BE2C (cell line): ENCODE measurements around the gene WWOX.

ENCODE experiments used
- DNase-seq: peaks from one replicate; pipeline ENCODE4 v3.0.0-alpha.2; 2020
- H3K27me3 ChIP-seq: fragments of 250-450 bp; sonication (Bioruptor Pico); 2 replicates; pipeline ENCODE4 v1.5.1; 2020; ENCODE audit warnings: mild to moderate bottlenecking
- H3K36me3 ChIP-seq: fragments of 250-450 bp; sonication (Bioruptor Pico); 2 replicates; pipeline ENCODE4 v1.5.1; 2020; ENCODE audit warnings: mild to moderate bottlenecking
- H3K4me1 ChIP-seq: fragments of 250-450 bp; sonication (Bioruptor Pico); 2 replicates; pipeline ENCODE4 v1.5.1; 2020
- H3K4me3 ChIP-seq: 2 replicates; pipeline ENCODE4 v1.5.1; 2011; ENCODE audit warnings: low read depth, low read length
- H3K9me3 ChIP-seq: fragments of 250-450 bp; sonication (Bioruptor Pico); 2 replicates; pipeline ENCODE4 v1.5.1; 2020
- TF ChIP-seq, protein P1 (sequence below): IDR thresholded peaks from 2 replicates; pipeline ENCODE4 v1.5.1; 2012; ENCODE audit warnings: mild to moderate bottlenecking, low read depth, low read length

Gene WWOX

DNA sequence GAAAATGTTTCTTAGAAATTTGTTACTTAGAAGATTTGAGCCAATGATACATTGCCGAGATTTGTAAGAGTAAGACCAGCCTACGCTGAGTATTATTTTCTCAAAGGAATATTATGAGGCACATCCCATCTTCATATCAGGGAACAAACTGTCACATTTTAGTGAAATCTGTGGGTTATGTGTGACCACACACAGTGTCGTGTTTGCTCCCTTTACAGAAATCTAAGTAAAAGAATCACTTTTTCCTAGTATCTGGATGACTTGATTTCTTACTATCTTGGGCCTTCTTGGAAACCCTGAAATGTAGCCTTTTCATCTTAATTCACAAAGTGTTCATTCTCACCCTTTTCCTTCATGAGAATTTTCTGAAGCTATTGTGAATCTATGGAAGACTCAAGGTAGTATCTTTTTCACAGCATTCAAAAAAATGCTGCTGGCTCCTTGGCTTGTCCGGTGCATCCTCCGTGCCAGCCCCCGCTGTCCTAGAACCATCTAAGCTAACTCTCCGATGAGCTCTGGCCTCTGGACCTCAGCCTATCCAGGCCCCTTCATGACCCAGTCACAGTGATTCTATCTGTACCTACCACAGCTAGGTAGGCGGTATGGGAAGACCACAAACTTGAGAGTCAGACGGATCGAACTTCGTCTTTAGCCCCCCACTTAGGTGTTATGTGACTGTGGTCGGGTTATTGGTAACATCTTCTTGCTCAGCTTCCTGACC, 976.8 kb downstream of the WWOX start:
- no peaks in the 10 kb centered on the region for H3K27me3 ChIP-seq
- DNase-seq, result no peak
- H3K9me3 ChIP-seq, result no peaks in the 10 kb centered on the region; the same call in 1 of the 2 replicates
- H3K36me3 ChIP-seq, result no peaks in the 10 kb centered on the region
- no peaks in the 10 kb centered on the region for H3K4me1 ChIP-seq
- TF ChIP-seq, protein P1, sequence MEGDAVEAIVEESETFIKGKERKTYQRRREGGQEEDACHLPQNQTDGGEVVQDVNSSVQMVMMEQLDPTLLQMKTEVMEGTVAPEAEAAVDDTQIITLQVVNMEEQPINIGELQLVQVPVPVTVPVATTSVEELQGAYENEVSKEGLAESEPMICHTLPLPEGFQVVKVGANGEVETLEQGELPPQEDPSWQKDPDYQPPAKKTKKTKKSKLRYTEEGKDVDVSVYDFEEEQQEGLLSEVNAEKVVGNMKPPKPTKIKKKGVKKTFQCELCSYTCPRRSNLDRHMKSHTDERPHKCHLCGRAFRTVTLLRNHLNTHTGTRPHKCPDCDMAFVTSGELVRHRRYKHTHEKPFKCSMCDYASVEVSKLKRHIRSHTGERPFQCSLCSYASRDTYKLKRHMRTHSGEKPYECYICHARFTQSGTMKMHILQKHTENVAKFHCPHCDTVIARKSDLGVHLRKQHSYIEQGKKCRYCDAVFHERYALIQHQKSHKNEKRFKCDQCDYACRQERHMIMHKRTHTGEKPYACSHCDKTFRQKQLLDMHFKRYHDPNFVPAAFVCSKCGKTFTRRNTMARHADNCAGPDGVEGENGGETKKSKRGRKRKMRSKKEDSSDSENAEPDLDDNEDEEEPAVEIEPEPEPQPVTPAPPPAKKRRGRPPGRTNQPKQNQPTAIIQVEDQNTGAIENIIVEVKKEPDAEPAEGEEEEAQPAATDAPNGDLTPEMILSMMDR, result no peak
- H3K4me3 ChIP-seq, result no peak overlapping the region

DNA sequence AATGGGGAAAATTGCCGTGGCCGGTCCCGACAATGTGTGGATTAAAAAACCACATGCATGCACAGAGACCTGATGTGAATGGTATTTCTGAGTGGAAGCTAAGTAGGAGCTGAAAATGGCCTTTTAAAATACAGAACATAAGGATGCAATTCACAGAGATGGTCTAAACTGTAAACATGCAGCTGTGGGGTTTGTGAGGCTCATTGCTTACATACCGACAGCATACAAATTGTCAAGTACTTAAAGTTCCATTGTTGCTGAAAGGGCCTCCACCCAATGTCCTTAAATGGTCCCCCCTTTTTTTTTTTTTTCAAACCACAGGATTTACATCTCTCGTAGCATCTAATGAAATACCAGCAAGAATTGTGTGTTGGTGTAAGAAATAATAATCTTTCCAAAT, 977.9 kb downstream of the WWOX start:
- DNase-seq, result no peak
- Histone ChIP-seq H3K36me3 (no peaks in the 10 kb centered on the region), H3K9me3 (no peaks in the 10 kb centered on the region; the same call in 1 of the 2 replicates), H3K27me3 (no peaks in the 10 kb centered on the region), H3K4me1 (no peaks in the 10 kb centered on the region), H3K4me3 (no peak overlapping the region)
- TF ChIP-seq, protein P1, result no peak

DNA sequence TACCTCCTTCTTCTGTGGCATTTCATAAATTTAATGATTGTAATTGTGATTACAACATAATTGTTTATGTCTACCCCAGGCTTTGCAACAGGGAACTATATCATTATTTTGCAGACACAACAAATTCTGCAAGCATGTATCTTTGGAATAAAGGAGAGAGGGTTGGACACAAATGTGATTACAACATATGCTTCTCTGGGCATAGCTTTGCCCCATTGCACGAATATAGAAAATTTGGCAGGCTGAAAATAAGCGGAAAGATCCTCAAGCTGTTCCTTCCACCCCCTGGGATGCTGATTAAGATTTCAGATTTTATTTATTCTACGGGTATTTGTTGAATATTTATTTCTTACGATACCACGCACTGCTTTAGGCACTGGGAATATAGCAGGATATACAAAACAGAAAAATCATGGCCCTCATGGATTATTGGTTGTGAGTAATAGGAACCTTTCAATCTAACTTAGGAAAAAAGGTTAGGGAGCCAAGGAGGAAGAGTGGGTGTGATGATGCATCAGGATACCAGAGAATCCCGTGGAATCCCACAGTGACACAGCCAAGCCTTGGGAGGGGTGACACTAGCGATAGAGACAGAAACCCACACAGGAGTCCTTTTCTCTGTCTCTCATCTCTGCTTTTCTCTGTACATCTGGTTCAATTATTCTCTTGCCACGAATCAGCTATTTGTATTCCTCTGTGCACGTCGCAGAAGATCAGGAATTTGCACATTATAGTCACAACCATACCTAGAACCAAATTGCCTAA, 980.4 kb downstream of the WWOX start:
- H3K36me3 ChIP-seq, result no peaks in the 10 kb centered on the region

DNA sequence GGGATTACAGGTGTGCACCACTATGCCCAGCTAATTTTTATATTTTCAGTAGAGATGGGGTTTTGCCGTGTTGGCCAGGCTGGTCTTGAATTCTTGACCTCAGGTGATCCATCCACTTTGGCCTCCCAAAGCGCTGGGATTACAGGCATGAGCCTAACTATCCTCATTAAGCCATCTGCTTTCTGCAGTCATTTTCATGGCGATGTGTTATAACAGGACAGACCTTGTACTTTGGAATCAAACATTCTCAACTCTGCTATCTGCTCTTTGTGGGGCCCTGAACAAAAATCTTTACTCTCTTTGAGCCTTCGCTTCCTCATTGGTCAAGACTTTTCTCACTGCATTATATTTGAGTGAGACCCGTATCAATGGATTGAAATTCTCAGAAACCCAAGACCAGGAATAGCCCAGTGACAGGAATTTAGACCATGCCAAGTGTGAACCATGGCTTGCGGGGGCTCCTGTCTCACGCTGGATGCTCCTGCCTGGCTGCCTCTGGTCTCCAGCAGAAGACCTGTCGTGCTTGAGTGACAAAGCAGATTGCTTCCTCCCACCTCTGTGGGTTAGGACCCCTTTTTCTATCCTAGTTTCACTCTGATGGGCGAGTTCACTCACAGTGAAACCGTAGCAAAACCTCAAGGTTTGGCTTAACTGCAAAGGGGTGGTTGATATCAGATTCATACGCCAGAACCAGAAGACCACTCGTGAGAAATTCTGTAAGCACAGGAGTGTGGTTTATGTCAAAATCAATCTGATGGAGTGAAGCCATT, 982.0 kb downstream of the WWOX start:
- TF ChIP-seq, protein P1, result no peak

More for the DNA sequence above, 980.4 kb downstream of the WWOX start:
- no peak for DNase-seq
- TF ChIP-seq, protein P1, result no peak
- H3K4me1 ChIP-seq, result no peaks in the 10 kb centered on the region
- no peaks in the 10 kb centered on the region; the same call in 1 of the 2 replicates for H3K9me3 ChIP-seq
- no peak overlapping the region for H3K4me3 ChIP-seq
- H3K27me3 ChIP-seq, result no peaks in the 10 kb centered on the region

DNA sequence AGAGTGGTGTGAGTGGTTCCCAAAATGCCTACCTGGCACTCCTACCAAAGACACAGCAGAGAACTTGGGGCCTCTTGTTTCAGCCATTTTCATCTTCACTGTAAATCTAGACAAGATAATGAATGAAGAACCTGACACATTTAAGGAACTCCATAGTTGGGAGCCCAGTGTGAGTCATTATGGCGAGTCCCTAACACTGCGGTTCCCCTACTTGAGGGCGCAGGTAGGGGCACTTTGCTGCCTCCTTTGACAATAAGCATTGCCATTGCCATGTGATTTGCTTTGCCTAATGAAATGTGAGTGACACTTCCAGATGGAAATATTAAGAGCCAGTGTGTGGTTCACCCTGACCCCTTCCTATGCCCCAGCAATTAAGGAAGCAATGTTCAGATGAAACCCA, 983.5 kb downstream of the WWOX start:
- peaks cover 1% of the 10 kb centered on the region; the same call in 1 of the 2 replicates for H3K9me3 ChIP-seq
- H3K4me3 ChIP-seq, result no peak overlapping the region
- DNase-seq, result no peak
- TF ChIP-seq, protein P1, result no peak
- H3K4me1 ChIP-seq, result no peaks in the 10 kb centered on the region
- no peaks in the 10 kb centered on the region for H3K27me3 ChIP-seq
- no peaks in the 10 kb centered on the region for H3K36me3 ChIP-seq

More for the DNA sequence above, 982.0 kb downstream of the WWOX start:
- no peak for DNase-seq
- no peak overlapping the region for H3K4me3 ChIP-seq
- H3K27me3 ChIP-seq, result no peaks in the 10 kb centered on the region
- no peaks in the 10 kb centered on the region for H3K4me1 ChIP-seq
- no peaks in the 10 kb centered on the region for H3K36me3 ChIP-seq
- H3K9me3 ChIP-seq, result no peaks in the 10 kb centered on the region; the same call in 1 of the 2 replicates
